Body of pancreas (tissue), 4 donors: Measurements from ENCODE around the gene ZFP3.

Experiments
- POLR2A ChIP-seq, 3 donors: fragments of 450-650 bp; IDR thresholded peaks; one replicate each; pipeline ENCODE4 v1.6.1; 2016; ENCODE audit warnings: antibody characterized with exemption in 3 of 3, mild to moderate bottlenecking in 2 of 3
- TF ChIP-seq, protein P1 (sequence below), 7 experiments: fragments of 450-650 bp in 4 of 7; fragments of 200-600 bp in 3 of 7; sonication (generic) in 3 of 7; IDR thresholded peaks; one replicate each; pipeline ENCODE4 v1.5.1; 2016 to 2019; ENCODE audit warnings: antibody characterized with exemption in 7 of 7

DNA sequence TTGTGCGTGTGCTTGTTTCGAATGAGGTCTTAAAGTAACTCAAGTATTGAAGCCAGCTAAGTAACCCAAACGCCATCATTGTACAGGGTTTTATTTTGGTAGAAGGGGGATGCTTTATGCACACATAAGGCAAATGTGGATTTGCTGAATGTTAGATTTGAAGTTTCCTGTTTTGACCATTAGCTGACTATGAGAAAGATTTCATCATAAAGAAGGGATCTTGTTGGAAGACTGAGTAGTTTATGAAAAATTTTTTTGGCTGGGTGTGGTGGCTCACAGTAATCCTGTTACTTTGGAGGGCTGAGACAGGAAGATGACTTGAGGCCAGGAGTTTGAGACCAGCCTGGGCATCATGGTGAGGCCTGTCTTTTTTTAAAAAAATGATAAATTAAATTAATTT, 10.0 kb upstream of the ZFP3 start:
- TF ChIP-seq, protein P1, sequence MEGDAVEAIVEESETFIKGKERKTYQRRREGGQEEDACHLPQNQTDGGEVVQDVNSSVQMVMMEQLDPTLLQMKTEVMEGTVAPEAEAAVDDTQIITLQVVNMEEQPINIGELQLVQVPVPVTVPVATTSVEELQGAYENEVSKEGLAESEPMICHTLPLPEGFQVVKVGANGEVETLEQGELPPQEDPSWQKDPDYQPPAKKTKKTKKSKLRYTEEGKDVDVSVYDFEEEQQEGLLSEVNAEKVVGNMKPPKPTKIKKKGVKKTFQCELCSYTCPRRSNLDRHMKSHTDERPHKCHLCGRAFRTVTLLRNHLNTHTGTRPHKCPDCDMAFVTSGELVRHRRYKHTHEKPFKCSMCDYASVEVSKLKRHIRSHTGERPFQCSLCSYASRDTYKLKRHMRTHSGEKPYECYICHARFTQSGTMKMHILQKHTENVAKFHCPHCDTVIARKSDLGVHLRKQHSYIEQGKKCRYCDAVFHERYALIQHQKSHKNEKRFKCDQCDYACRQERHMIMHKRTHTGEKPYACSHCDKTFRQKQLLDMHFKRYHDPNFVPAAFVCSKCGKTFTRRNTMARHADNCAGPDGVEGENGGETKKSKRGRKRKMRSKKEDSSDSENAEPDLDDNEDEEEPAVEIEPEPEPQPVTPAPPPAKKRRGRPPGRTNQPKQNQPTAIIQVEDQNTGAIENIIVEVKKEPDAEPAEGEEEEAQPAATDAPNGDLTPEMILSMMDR (IDR thresholded peaks at IDR 0.05), result no peak
- no peak for TF ChIP-seq POLR2A (IDR thresholded peaks at IDR 0.05)
